Fibroblast of pulmonary artery (primary cell): ENCODE data around the gene NAP1L1.
A peak's percentile ranks its signal among the peaks of the same experiment; 100 is the strongest.

ENCODE experiments used
- DNase-seq: peaks from one replicate; pipeline ENCODE4 v3.0.0-alpha.2; 2010; ENCODE audit warnings: low read depth
- H3K4me3 ChIP-seq: replicated peaks from 2 replicates; pipeline ENCODE4 v1.5.1; 2011; ENCODE audit warnings: low read depth, mild to moderate bottlenecking, control low read depth, low read length, moderate library complexity
- TF ChIP-seq, protein P1 (sequence below): IDR thresholded peaks from 2 replicates; pipeline ENCODE4 v1.5.1; 2011; ENCODE audit warnings: mild to moderate bottlenecking, control low read depth, low read length, inconsistent platforms; ENCODE audit errors: missing control alignments

The NAP1L1 gene

DNA sequence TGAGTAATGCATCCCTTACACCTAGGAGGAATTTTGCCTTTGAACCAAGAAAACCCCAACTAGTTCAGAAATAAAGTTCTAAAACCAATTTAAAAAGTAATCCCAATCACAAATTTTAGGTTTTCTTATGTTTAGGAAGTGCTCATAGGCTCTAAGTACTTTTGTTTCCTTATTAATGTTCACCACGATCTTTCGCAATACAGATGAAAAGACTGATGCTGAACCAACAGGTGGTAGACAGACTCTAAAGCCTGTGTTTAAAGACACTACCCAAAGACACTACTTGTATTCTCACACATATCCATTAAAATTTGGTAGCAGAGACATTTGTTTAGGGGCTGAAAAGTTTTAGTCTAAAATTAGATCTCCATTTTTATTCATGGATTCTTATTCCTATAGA, 42.3 kb downstream of the NAP1L1 start:
- no peak overlapping the region for H3K4me3 ChIP-seq
- TF ChIP-seq, protein P1, sequence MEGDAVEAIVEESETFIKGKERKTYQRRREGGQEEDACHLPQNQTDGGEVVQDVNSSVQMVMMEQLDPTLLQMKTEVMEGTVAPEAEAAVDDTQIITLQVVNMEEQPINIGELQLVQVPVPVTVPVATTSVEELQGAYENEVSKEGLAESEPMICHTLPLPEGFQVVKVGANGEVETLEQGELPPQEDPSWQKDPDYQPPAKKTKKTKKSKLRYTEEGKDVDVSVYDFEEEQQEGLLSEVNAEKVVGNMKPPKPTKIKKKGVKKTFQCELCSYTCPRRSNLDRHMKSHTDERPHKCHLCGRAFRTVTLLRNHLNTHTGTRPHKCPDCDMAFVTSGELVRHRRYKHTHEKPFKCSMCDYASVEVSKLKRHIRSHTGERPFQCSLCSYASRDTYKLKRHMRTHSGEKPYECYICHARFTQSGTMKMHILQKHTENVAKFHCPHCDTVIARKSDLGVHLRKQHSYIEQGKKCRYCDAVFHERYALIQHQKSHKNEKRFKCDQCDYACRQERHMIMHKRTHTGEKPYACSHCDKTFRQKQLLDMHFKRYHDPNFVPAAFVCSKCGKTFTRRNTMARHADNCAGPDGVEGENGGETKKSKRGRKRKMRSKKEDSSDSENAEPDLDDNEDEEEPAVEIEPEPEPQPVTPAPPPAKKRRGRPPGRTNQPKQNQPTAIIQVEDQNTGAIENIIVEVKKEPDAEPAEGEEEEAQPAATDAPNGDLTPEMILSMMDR: no peak
- DNase-seq: no peak

- TF ChIP-seq, protein P1: no peak
- DNase-seq: no peak
These were observed 43.1 kb downstream of the NAP1L1 start for GRCh38 chr12:76041406-76041805.

GRCh38 chr12:76040461-76040860, 44.0 kb downstream of the NAP1L1 start:
- DNase-seq: no peak
- no peak overlapping the region for H3K4me3 ChIP-seq
- TF ChIP-seq, protein P1: no peak

More at GRCh38 chr12:76041406-76041805, 43.1 kb downstream of the NAP1L1 start:
- H3K4me3 ChIP-seq: no peak overlapping the region

- no peak overlapping the region for H3K4me3 ChIP-seq
- no peak for DNase-seq
- TF ChIP-seq, protein P1: no peak
These were observed 46.3 kb downstream of the NAP1L1 start for GRCh38 chr12:76038176-76038575.

DNA sequence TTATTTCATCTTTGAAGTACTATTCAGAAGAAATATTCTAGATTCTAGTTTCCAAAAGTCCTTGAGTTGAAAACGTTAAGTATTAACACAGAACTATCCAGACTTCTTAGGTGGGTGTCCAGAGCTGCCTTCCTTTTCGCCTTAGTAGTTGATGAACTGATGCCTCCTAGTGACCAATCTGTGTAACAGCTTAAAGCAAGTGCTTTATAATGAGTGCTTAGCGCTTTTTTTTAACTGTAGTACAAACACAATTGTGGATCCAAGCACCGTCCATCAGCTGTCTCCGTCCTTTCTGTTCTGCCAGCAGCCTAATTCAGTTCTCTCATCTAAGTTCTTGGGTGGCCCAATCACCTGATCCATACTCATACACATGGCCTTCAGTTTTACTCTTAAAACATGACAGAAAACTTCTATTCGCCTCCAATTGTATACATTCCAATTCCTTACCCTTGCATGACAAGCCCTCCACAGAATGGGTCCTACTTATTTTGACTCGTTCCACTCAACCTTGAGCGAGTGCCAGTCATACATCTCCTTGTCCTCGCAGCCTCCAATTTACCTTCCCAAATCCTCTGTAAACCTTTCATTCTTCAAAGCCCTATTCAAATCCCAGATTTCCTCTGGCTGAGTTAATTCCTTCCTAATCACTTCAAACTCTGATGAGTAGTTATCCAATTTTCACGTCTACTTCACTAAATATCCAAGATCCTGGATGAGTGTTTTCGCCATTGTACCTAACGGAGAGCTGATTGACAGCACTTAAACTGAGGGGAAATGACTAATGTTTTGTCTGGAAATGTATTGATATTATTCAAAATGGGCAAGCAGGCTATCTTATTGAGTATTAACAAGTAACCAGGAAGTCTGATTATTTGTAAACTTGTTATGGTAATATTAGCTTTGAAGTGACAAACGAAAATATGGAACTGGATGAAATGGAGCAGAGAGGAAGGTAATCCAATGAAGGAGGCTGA, 47.1 kb downstream of the NAP1L1 start:
- peak; percentile 93 for DNase-seq
- TF ChIP-seq, protein P1: peak; percentile 87
- no peak overlapping the region for H3K4me3 ChIP-seq

DNA sequence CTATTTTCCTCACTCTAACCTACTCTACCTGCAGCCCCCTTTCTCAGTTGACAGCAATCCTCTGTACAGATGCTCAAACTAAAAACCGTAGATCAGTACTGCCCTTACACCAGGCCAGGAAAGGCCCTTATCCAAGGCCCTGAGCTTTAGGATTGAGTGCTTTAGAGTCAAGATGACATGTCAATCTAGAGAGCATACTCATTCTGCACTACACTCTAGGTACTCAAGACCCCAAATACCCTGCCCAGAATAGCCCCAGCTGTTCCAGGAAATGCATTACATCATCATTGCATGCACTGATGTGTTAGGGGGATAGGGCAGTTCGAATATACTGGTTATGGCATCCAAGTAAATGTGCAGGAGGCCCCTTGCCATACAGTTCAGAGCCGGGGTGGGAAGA, 49.4 kb downstream of the NAP1L1 start:
- TF ChIP-seq, protein P1: no peak
- no peak overlapping the region for H3K4me3 ChIP-seq

More for the DNA sequence above, 49.4 kb downstream of the NAP1L1 start:
- DNase-seq: no peak
